Osteoblast (primary cell): ENCODE measurements around the gene DCAF16. TPM values are rescaled to one million over a fixed set of nuclear protein-coding genes. Genes with fewer than 3 reads are reported as not detected.

ENCODE experiments used
- DNase-seq: peaks from one replicate; pipeline ENCODE4 v3.0.0; 2011; ENCODE audit warnings: low spot score, mixed read lengths; ENCODE audit not compliant: insufficient read length; ENCODE audit errors: missing footprints
- H2AFZ ChIP-seq: 2 replicates; pipeline ENCODE4 v1.6.0; 2011; ENCODE audit warnings: mild to moderate bottlenecking, low read length
- H3K27ac ChIP-seq: 2 replicates; pipeline ENCODE4 v1.5.1; 2011; ENCODE audit warnings: mild to moderate bottlenecking, low read depth, low read length, moderate library complexity
- H3K27me3 ChIP-seq: 2 replicates; pipeline ENCODE4 v1.6.0; 2012; ENCODE audit warnings: mild to moderate bottlenecking, control low read depth, inconsistent platforms, low read length, moderate library complexity; ENCODE audit not compliant: insufficient read depth
- H3K36me3 ChIP-seq: 2 replicates; pipeline ENCODE4 v1.5.1; 2011; ENCODE audit warnings: mild to moderate bottlenecking, low read length, control low read depth, moderate library complexity; ENCODE audit not compliant: insufficient read depth
- H3K4me1 ChIP-seq: 2 replicates; pipeline ENCODE4 v1.5.1; 2011; ENCODE audit warnings: mild to moderate bottlenecking, low read length, control low read depth, moderate library complexity; ENCODE audit not compliant: insufficient read depth
- H3K4me2 ChIP-seq: 2 replicates; pipeline ENCODE4 v1.6.0; 2011; ENCODE audit warnings: mild to moderate bottlenecking, low read length; ENCODE audit not compliant: insufficient read depth
- H3K4me3 ChIP-seq: fragments of 200-600 bp; sonication (generic); 3 replicates; pipeline ENCODE4 v1.5.1; 2012; ENCODE audit warnings: mild to moderate bottlenecking, low read length, inconsistent platforms; ENCODE audit not compliant: insufficient read depth
- H3K79me2 ChIP-seq: 2 replicates; pipeline ENCODE4 v1.6.0; 2012; ENCODE audit warnings: mild to moderate bottlenecking, low read length, control low read depth, inconsistent platforms; ENCODE audit not compliant: insufficient read depth
- H3K9me3 ChIP-seq: 2 replicates; pipeline ENCODE4 v1.5.1; 2011; ENCODE audit warnings: low read depth, low read length, control low read depth
- H4K20me1 ChIP-seq: 2 replicates; pipeline ENCODE4 v1.6.0; 2012; ENCODE audit warnings: mild to moderate bottlenecking, low read length, control low read depth; ENCODE audit not compliant: insufficient read depth
- CTCF ChIP-seq: IDR thresholded peaks from 2 replicates; pipeline ENCODE4 v1.5.1; 2011; ENCODE audit warnings: mild to moderate bottlenecking, low read depth, low read length, moderate library complexity; ENCODE audit errors: extremely low read depth
- total RNA-seq: library from RNA; depleted of rRNA; stranded (reverse); fragments of >200 nt; gene quantifications from 2 replicates; pipeline ENCODE4 v1.2.3, GENCODE V29; 2012

The DCAF16 gene
- total RNA-seq, 1 donor: 35.1 TPM

DNA sequence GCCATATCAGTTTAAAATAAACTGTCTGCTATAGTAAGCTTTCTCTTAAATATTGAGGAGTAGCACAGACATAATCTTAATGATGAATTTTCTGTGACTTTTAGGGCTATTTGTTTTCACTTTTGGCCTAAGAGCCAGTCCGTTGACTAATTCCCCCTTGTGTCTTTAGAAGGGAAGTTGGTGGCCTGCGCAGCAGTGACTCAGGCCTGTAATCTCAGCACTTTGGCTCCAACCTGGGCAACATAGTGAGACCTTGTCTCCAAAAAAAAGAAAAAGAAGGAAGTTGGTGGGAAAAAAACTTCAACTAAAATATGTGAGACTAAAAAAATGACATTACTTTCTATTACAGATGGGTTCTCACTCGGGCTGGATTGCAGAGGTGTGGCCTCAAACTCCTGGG, 3.6 kb upstream of the DCAF16 start:
- no peak for DNase-seq
- peak overlapping the region; percentile 81 for H2AFZ ChIP-seq
- H3K36me3 ChIP-seq: peaks cover 6% of the 10 kb centered on the region
- TF ChIP-seq CTCF: no peak
- H3K27me3 ChIP-seq: no peaks in the 10 kb centered on the region
- peaks cover 38% of the 10 kb centered on the region for H3K4me1 ChIP-seq
- H3K4me2 ChIP-seq: peak overlapping the region; percentile 83
- H3K9me3 ChIP-seq: no peaks in the 10 kb centered on the region
- H4K20me1 ChIP-seq: peaks cover 11% of the 10 kb centered on the region
- peaks cover 86% of the 10 kb centered on the region for H3K79me2 ChIP-seq
- H3K27ac ChIP-seq: peak overlapping the region; percentile 75
- H3K4me3 ChIP-seq: no peak overlapping the region

GRCh38 chr4:17812801-17813200, 2.2 kb upstream of the DCAF16 start:
- H3K4me1 ChIP-seq: peaks cover 51% of the 10 kb centered on the region
- H3K36me3 ChIP-seq: peaks cover 10% of the 10 kb centered on the region
- H3K4me2 ChIP-seq: peak overlapping the region; percentile 83
- no peak for DNase-seq
- peaks cover 90% of the 10 kb centered on the region for H3K79me2 ChIP-seq
- peak overlapping the region; percentile 66 for H3K27ac ChIP-seq
- peaks cover 19% of the 10 kb centered on the region for H4K20me1 ChIP-seq
- no peak for TF ChIP-seq CTCF
- peak overlapping the region; percentile 96 for H3K4me3 ChIP-seq
- H3K9me3 ChIP-seq: no peaks in the 10 kb centered on the region
- H2AFZ ChIP-seq: peak overlapping the region; percentile 100
- H3K27me3 ChIP-seq: no peaks in the 10 kb centered on the region

DNA sequence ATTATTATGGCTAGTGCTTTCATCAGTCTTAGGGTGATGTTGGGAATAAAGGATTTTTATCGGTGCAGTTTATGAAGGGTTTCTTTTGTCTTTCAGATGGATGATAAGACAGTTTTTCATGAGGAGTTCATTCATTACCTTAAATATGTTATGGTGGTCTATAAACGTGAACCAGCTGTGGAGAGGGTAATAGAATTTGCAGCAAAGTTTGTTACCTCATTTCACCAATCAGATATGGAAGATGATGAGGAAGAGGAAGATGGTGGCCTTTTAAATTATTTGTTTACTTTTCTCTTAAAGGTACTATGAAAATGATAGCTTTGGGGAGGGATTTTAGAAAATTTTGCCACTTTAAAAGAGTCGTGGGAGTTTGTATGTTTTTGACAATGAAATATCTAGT, 1.6 kb upstream of the DCAF16 start:
- peak overlapping the region; percentile 100 for H2AFZ ChIP-seq

DNA sequence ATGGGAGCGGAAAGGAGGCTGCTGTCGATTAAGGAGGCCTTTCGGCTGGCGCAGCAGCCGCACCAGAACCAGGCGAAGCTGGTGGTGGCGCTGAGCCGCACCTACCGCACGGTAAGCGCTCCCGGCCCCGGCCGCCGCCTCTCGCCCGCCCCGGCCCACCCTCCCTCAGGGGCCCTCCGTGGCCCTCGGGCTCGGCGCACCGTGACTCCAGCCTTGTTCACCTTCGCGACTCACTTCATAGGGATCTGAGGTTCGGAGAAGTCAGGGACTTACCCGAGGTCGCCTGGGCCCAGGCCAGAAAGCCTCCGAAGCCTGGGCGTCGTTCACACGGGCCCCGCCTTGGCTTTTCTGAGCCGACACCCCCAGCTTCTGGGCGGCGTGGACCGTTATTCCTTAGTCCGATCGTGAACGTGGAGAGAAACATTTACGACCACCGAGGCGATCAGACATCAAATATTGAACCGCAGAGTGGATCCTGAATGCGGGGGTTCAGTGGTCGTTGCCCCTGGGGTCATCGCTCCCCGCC, 584 bp upstream of the DCAF16 start:
- Histone ChIP-seq H3K27ac (peak overlapping the region; percentile 66), H3K79me2 (peaks cover 94% of the 10 kb centered on the region)
- no peak for DNase-seq

More for the DNA sequence above, 1.6 kb upstream of the DCAF16 start:
- H3K4me2 ChIP-seq: peak overlapping the region; percentile 83
- H3K9me3 ChIP-seq: no peaks in the 10 kb centered on the region
- peaks cover 26% of the 10 kb centered on the region for H4K20me1 ChIP-seq
- peaks cover 91% of the 10 kb centered on the region for H3K79me2 ChIP-seq
- DNase-seq: no peak
- peak overlapping the region; percentile 96 for H3K4me3 ChIP-seq
- peaks cover 13% of the 10 kb centered on the region for H3K36me3 ChIP-seq
- no peaks in the 10 kb centered on the region for H3K27me3 ChIP-seq
- H3K4me1 ChIP-seq: peaks cover 54% of the 10 kb centered on the region
- H3K27ac ChIP-seq: peak overlapping the region; percentile 66
- TF ChIP-seq CTCF: no peak

More for the DNA sequence above, 584 bp upstream of the DCAF16 start:
- no peaks in the 10 kb centered on the region for H3K27me3 ChIP-seq
- peaks cover 13% of the 10 kb centered on the region for H3K36me3 ChIP-seq
- H4K20me1 ChIP-seq: peaks cover 27% of the 10 kb centered on the region
- peak overlapping the region; percentile 83 for H3K4me2 ChIP-seq
- TF ChIP-seq CTCF: no peak
- peak overlapping the region; percentile 96 for H3K4me3 ChIP-seq
- peaks cover 56% of the 10 kb centered on the region for H3K4me1 ChIP-seq
- H3K9me3 ChIP-seq: no peaks in the 10 kb centered on the region
- H2AFZ ChIP-seq: peak overlapping the region; percentile 100
